GM19240 (cell line): ENCODE measurements around the gene PLPPR1.

Source experiments
- DNase-seq: peaks from one replicate; pipeline ENCODE4 v3.0.0; 2011; ENCODE audit warnings: low spot score; ENCODE audit not compliant: insufficient read length

The PLPPR1 gene

GRCh38 chr9:101336091-101336490 is 307.6 kb downstream of the PLPPR1 start:
- no peak for DNase-seq

DNA sequence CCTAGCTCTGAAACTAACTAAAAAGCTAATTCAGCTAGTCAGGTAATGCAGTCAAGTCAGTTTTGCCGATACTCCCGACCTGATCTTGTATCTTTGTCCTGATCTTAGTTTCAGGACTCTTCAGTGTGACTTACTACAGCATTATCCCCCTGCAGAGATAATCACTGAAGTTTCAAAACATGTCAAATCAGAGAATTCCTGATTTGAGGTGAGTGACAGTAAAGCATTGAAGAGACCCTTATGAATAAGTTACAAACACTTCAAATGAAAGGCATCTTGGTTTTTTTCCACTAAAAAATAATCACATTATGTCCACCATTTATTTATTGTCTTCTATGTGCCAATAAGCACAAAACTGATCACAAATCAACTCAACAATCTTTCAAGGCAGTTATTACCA is 308.7 kb downstream of the PLPPR1 start:
- no peak for DNase-seq

GRCh38 chr9:101341958-101342357 is 313.4 kb downstream of the PLPPR1 start:
- no peak for DNase-seq

- DNase-seq, result no peak
These were observed 314.1 kb downstream of the PLPPR1 start for GRCh38 chr9:101342595-101342994.

DNA sequence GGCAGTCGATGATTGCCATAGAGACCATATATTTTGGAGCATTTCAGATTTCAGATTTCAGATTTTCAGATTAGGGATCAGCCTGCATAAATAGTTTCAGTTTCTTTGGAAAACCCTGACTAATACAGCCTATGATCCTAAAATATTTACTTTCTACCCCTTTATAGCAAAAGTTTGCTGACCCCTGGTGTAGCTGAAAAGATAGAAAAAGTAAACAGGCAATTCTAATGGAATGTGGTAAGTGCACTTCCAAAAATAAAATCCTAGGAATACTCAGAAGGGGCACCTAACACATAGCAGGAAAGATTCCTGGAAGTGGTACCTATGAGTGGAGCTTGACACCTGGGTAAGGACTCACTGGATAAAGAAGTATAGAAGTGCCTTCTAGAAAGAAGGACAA is 321.8 kb downstream of the PLPPR1 start:
- DNase-seq, result no peak

GRCh38 chr9:101352892-101353463 is 324.5 kb downstream of the PLPPR1 start:
- DNase-seq, result no peak

- DNase-seq, result no peak
These were observed 325.2 kb downstream of the PLPPR1 start for GRCh38 chr9:101353683-101354082.

GRCh38 chr9:101354143-101354764 is 325.7 kb downstream of the PLPPR1 start:
- DNase-seq, result no peak

GRCh38 chr9:101354765-101355708 is 326.5 kb downstream of the PLPPR1 start:
- no peak for DNase-seq

DNA sequence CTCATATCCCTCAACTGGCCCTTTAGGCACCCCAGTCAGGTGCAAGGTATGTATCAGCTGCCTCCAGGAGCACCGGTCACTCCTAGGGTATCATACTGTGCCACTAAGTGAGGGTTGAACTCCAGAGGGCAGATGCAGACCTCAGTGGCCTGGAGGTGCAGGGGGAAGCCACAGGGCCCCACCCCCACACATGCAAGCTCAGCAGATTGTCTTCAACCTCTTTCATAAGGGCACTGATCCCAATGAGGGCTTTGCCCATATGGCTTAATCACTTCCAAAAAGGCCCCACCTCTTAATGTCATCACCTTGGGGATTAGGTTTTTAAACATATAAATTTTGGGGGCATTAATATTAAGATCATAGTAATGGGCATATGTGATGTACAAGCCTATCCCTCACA is 328.1 kb downstream of the PLPPR1 start:
- DNase-seq, result no peak

GRCh38 chr9:101359679-101360078 is 331.2 kb downstream of the PLPPR1 start:
- no peak for DNase-seq

DNA sequence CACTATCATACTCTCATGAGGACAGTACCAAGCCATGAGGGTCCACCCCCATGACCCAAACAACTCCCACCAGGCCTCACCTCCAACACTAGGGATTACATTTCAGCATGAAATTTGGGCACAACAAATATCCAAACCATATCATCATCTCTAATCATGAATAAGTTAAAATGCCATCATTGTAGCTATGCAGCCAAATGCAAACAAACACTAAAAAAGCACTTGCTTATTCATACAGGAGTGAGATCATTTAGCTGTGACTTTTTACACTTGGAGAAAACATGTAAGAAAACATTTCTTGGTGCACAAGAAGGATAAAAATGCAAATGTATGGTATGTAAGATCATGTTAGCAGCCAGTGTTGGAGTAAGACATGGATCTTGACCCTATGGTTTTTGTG is 332.1 kb downstream of the PLPPR1 start:
- DNase-seq, result no peak

- DNase-seq, result no peak
These were observed 333.9 kb downstream of the PLPPR1 start for GRCh38 chr9:101362450-101362849.

- no peak for DNase-seq
These were observed 336.7 kb downstream of the PLPPR1 start for GRCh38 chr9:101365181-101365580.

DNA sequence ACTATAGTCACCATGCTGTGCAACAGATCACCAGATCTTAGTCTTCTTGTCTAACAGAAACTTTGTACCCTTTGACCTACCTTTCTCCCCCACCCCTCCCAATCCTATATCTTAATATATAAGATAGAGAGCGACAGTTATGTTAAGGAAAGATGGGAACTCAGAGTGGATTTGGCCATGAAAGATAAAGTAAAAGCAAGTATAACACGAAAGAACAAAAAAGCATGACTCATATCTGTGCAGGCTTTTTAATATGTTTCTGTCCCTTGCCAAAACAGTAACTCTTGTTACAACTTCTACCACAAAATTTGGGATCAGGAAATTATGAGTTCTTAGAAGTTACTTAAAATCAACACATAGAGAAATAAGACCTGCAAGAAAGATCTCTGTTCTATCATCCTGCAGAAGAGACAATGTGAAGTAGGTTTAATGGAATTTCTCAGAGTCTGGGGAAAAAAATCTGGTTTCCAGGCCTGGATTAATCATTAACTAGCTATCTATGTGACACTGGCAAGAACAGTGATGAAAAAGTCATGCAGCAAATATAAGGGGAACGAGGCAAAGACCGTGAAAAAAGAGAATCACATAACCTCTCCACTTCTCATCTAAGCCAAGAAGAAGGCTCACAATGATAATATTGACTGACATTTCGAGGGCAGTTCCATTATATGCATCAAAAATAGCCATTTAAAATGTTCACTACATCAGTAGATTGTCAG is 337.7 kb downstream of the PLPPR1 start:
- no peak for DNase-seq

DNA sequence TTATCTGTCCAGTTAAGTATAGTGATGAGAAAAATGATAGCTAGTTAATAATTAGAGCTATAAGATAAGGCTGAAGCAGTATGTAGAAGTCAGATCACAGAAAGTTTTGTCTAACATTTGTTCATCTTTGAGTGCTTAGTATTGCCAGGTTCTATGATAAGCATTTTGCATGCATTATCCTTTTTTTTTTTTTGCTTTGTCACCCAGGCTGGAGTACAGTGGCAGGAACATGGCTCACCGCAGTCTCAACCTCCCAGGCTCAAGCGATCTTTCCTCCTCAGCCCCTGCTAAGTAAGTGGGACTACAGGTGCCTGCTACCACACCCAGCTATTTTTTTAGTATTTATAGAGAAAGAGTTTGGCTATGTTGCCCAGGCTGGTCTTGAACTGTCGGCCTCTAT is 338.8 kb downstream of the PLPPR1 start:
- no peak for DNase-seq

DNA sequence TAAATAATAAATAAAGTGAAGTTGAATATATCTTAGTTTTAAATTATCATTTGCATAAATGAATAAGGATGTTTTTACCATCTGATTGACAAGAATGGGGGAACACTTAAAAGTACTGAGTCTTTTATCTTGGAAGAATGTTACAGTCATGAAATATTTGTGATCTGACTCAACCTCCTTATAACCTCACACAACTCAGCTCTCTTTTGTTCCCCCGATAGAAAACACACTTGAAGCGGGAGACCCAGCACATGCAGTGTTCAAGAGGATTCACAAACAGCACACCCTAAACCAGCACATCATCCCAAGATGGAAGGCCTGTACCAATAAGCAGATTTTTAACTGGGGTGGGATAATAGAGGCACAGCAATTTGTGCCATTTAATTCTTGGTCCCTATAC is 340.8 kb downstream of the PLPPR1 start:
- no peak for DNase-seq

DNA sequence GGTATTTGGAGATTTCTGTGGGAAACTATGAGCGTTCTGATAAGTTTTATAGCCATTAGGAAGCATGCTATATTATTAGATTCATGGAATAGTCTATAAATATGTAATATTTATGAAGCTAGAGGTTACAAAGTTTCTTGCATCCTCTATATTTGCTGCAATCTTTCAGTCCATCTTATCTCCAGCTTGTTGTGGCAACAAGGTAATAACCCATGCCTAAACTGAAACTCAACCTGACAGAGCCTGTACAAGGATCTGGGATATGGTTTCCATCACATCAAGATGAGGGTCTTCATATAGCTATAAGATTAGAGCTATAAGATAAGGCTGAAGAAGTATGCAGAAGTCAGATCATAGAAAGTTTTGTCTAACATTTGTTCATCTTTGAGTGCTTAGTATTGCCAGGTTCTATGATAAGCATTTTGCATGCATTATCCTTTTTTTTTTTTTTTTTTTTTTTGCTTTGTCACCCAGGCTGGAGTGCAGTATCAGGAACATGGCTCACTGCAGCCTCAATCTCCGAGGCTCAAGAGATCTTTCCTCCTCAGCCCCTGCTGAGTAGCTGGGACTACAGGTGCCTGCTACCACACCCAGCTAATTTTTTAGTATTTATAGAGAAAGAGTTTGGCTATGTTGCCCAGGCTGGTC is 341.5 kb downstream of the PLPPR1 start:
- DNase-seq, result no peak

GRCh38 chr9:101371813-101372212 is 343.3 kb downstream of the PLPPR1 start:
- DNase-seq, result no peak

GRCh38 chr9:101372327-101373118 is 344.0 kb downstream of the PLPPR1 start:
- DNase-seq, result no peak
